Neutrophil (primary cell): ENCODE data around the gene EPN2.

ENCODE experiments used
- H3K27ac ChIP-seq: fragments of 200-600 bp; sonication (generic); 2 replicates; pipeline ENCODE4 v1.5.1; 2016; ENCODE audit warnings: mild to moderate bottlenecking, moderate library complexity
- H3K27me3 ChIP-seq: fragments of 200-600 bp; sonication (generic); 2 replicates; pipeline ENCODE4 v1.6.0; 2016; ENCODE audit warnings: mild to moderate bottlenecking
- H3K36me3 ChIP-seq: fragments of 200-600 bp; sonication (generic); 2 replicates; pipeline ENCODE4 v1.5.1; 2017
- H3K4me1 ChIP-seq, 2 experiments: fragments of 200-600 bp in 1 of 2; sonication (generic) in 1 of 2; 1 replicate in 1 of 2; 2 replicates in 1 of 2; pipeline versions ENCODE4 v1.5.1 to v1.6.1; 2013 to 2016; ENCODE audit warnings: low read depth in 1 of 2, low read length in 1 of 2, mild to moderate bottlenecking in 1 of 2, moderate library complexity in 1 of 2; ENCODE audit not compliant: control insufficient read depth in 1 of 2, insufficient read depth in 1 of 2
- H3K4me3 ChIP-seq, 2 experiments: fragments of 200-600 bp in 1 of 2; sonication (generic) in 1 of 2; 1 replicate in 1 of 2; 2 replicates in 1 of 2; pipeline ENCODE4 v1.5.1; 2013 to 2016; ENCODE audit warnings: low read depth in 1 of 2, low read length in 1 of 2, mild to moderate bottlenecking in 1 of 2, moderate library complexity in 1 of 2
- H3K9me3 ChIP-seq: fragments of 200-600 bp; sonication (generic); 2 replicates; pipeline ENCODE4 v1.5.1; 2016
- CTCF ChIP-seq: fragments of 200-600 bp; sonication (generic); IDR thresholded peaks from 2 replicates; pipeline ENCODE4 v1.5.1; 2016; ENCODE audit warnings: antibody characterized with exemption

Gene EPN2

GRCh38 chr17:19336938-19337711 lies 100.0 kb downstream of the EPN2 start:
- Histone ChIP-seq H3K4me1 (no peaks in the 10 kb centered on the region), H3K27me3 (peaks cover 62% of the 10 kb centered on the region), H3K4me3 (no peak overlapping the region), H3K36me3 (no peaks in the 10 kb centered on the region), H3K9me3 (no peaks in the 10 kb centered on the region), H3K27ac (no peak overlapping the region)
- no peak for TF ChIP-seq CTCF

- TF ChIP-seq CTCF, result no peak
- H3K27ac ChIP-seq, result no peak overlapping the region
- H3K4me1 ChIP-seq, result no peaks in the 10 kb centered on the region
- no peak overlapping the region for H3K4me3 ChIP-seq
- no peaks in the 10 kb centered on the region for H3K36me3 ChIP-seq
- H3K9me3 ChIP-seq, result no peaks in the 10 kb centered on the region
- H3K27me3 ChIP-seq, result peaks cover 59% of the 10 kb centered on the region
These were observed 100.5 kb downstream of the EPN2 start for GRCh38 chr17:19337712-19338023.

- TF ChIP-seq CTCF, result peak; percentile 63
- Histone ChIP-seq H3K27ac (no peak overlapping the region), H3K4me3 (no peak overlapping the region), H3K27me3 (peaks cover 53% of the 10 kb centered on the region), H3K36me3 (no peaks in the 10 kb centered on the region), H3K4me1 (no peaks in the 10 kb centered on the region), H3K9me3 (no peaks in the 10 kb centered on the region)
These were observed 101.1 kb downstream of the EPN2 start for GRCh38 chr17:19338031-19338990.

- Histone ChIP-seq H3K9me3 (no peaks in the 10 kb centered on the region), H3K4me1 (no peaks in the 10 kb centered on the region), H3K27ac (no peak overlapping the region), H3K36me3 (no peaks in the 10 kb centered on the region), H3K27me3 (peaks cover 48% of the 10 kb centered on the region), H3K4me3 (no peak overlapping the region)
- no peak for TF ChIP-seq CTCF
These were observed 102.2 kb downstream of the EPN2 start for GRCh38 chr17:19339341-19339815.

- no peak overlapping the region for H3K4me3 ChIP-seq
- H3K36me3 ChIP-seq, result no peaks in the 10 kb centered on the region
- no peak overlapping the region for H3K27ac ChIP-seq
- H3K27me3 ChIP-seq, result peaks cover 36% of the 10 kb centered on the region
- TF ChIP-seq CTCF, result no peak
- H3K4me1 ChIP-seq, result no peaks in the 10 kb centered on the region
- no peaks in the 10 kb centered on the region for H3K9me3 ChIP-seq
These were observed 104.1 kb downstream of the EPN2 start for GRCh38 chr17:19341211-19341631.
